Hindlimb muscle (tissue), 1 donor: ENCODE results near the gene GPBAR1. TPM values are rescaled to one million over a fixed set of nuclear protein-coding genes. Genes with fewer than 3 reads are reported as not detected.

Experiments
- DNase-seq: peaks from one replicate; pipeline ENCODE4 v3.0.0-alpha.2; 2013
- polyA plus RNA-seq: library from polyadenylated mRNA; unstranded; fragments of 120-200 nt; gene quantifications from one replicate; pipeline ENCODE4 v1.2.1, GENCODE V29; 2013; ENCODE audit not compliant: insufficient read length

Gene GPBAR1
- polyA plus RNA-seq, 1 donor: 2.0 TPM

DNA sequence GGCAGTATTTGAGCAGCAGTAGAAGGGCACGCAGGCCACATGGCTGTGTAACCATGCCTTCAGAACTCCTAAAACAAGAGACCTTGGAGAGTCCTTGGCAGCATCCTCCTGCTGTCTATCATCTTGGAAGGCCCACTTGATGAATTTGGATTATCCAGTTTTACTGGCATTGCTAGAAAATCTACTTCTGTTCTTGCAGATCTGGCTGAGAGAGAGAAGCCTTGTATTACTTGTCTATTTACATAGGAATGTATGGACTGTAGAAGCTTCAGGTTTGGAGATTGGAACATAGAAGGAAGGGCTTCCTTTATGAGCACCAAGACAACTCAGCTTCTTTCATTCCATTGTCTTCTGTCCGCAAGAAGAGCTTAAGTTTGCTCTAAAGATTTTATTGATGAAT is 16.1 kb upstream of the GPBAR1 start:
- no peak for DNase-seq

DNA sequence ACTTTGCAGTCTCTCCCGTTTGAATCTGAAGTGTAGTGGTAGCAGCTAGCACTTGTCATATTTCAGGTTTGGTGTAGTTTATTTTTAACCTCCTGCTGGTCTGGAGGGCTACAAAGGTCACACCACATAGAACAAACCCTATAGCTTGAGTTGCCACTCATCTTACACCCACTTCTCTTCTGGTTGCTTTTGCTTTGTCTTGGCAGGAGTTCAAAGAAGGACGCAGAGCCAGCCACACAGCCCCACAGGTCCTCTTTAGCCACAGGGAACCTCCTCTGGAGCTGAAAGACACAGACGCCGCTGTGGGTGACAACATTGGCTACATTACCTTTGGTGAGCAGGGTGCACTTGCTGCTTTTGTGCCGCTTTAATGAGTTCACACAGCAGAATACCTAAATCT is 15.6 kb upstream of the GPBAR1 start:
- no peak for DNase-seq

DNA sequence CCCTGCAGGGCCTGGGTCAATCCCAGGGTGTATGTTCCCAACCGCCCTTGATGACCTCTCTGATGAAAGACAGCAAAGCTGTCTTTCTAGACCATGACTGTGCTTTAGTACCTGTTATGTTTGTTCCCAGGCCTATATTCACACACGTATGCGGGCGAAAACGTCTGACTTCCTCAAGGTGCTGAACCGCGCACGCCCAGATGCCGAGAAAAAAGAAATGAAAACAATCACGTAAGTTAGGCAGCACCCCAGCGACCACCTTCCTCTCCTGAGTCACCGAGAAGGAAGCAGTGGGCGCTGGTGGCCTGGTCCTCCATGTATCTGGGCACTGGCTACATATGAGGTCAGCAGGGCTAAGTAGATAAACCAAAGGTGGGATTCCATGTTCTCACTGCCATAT is 11.1 kb upstream of the GPBAR1 start:
- no peak for DNase-seq

GRCh38 chr2:218252509-218253231 is 8.1 kb upstream of the GPBAR1 start:
- no peak for DNase-seq

- no peak for DNase-seq
These were observed 7.6 kb upstream of the GPBAR1 start for GRCh38 chr2:218253232-218253625.

DNA sequence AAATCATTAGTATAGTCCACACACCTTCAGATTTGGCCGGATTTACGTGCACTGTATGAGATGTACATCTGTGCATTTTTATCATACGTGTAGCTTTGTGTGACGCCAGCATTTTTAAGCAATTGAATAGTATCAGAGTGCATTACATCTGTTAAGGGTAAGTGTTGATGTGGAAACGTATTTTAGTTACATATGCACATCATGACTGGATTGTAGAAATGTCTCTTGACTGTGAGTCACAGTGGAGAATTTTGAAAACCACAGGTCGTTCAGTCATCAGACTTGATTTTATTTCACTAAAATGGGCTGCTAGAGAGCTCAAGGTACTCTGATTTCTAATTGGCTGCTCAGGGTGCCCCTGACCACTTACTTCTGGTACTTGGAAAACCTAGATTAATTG is 5.4 kb upstream of the GPBAR1 start:
- DNase-seq: no peak

DNA sequence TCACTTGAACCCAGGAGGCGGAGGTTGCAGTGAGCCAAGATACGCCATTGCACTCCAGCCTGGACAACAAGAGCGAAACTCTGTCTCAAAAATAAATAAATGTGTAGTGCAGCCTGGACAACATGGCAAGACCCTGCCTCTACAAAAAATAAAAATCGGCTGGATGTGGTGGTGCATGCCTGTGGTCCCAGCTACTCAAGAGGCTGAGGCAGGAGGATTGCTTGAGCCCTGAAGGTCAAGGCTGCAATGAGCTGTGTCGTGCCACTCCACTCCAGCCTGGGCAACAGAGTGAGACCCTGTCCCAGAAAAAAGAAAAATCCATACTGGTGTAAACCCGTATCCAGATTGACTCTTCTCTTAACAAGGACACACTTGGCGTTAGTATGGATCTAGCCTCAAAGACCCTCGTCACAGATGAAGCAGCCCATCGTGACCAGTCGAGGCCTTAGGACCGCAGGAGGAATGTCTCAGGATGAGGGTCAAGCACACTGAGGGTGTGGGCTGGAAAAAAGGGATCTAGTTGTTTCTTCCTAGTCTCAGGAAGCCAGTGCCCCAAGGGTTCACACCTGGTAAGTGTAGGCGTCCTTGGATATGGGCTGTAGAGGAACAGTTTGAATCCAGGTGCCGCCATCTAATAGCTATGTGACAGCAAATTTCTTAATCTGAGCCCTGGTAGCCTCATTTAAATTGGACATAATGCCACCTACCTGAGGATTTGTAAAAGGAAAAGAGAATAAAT is 4.0 kb upstream of the GPBAR1 start:
- no peak for DNase-seq

GRCh38 chr2:218257390-218257981 is 3.3 kb upstream of the GPBAR1 start:
- no peak for DNase-seq

DNA sequence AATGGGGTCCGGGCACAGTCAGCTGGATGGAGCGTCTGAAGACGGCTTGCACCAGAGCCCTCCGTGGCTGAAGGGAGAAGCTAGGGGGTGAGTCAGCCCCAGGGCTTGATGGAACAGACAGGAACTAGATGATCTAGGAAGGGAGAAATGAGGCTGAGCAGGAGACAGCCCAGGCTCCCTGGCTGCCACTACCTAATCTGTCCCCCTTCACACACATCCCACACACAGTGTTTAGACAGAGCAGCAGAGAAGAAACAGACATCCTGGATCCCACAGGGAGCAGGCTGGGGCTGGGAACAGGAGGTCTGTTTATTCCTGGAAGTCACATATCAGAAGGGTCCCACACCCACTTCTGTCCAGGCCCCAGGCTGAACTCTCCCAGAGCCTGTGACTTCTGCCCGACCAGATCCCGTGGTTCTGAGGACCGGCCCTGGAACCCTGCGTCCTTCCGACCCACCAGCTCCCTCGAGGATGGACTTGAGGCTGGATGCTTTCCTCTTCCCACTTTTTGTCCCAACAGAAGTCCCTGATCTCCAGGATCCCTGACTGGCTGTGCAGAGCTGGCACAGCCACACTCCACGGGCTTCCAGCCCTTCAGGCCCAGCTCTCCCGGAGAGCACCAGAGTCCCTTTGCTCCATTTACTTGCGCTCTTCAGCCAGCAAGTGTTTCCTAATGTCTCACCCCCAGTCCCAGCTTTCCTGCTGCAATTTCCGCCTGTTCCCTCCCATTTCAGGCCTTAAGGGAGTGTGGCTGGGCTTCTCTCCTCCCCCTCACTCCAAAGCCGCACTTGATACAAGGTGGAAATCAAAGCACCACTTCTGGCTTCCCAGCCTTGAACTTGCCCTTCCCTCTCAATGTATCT is 1.5 kb upstream of the GPBAR1 start:
- DNase-seq: no peak

DNA sequence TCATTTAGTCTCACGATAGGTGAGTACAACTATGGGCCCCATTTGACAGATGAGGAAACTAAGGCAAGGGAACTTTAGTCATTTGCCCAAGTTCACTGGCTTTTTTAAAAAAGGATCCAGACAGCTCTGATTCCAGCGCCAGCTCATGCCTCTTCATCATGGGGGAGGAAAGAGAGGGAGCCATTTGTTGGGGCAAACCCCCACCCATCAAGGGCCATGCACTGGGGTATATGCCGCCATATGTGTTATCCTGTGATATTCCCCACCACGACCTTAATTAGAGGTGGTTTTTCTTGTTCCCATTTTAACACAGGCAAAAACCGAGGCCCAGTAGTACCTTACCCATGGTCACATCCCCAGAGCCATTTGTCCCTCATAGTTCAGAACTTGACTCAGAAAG is 649 bp upstream of the GPBAR1 start:
- no peak for DNase-seq

GRCh38 chr2:218261423-218262236 is 815 bp downstream of the GPBAR1 start:
- no peak for DNase-seq

DNA sequence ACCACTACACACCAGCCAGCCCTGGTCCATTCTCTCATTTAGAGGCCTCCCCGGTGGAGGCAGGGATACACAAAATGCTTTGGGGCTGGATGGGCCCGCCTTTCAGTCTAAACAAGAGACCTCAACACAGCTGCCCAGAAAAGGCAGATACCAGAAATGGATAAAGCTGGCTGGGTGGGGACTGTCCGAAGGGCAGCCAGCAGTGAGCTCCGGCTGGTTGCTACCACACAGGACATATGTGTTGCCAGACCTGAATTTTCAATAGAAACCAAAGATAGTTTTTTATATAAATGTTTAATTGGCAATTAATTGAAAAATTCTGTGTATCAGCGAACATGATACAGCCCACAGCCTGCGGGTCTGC is 1.4 kb downstream of the GPBAR1 start:
- no peak for DNase-seq

GRCh38 chr2:218262631-218263586 is 2.1 kb downstream of the GPBAR1 start:
- DNase-seq: no peak

GRCh38 chr2:218263817-218264641 is 3.2 kb downstream of the GPBAR1 start:
- no peak for DNase-seq

DNA sequence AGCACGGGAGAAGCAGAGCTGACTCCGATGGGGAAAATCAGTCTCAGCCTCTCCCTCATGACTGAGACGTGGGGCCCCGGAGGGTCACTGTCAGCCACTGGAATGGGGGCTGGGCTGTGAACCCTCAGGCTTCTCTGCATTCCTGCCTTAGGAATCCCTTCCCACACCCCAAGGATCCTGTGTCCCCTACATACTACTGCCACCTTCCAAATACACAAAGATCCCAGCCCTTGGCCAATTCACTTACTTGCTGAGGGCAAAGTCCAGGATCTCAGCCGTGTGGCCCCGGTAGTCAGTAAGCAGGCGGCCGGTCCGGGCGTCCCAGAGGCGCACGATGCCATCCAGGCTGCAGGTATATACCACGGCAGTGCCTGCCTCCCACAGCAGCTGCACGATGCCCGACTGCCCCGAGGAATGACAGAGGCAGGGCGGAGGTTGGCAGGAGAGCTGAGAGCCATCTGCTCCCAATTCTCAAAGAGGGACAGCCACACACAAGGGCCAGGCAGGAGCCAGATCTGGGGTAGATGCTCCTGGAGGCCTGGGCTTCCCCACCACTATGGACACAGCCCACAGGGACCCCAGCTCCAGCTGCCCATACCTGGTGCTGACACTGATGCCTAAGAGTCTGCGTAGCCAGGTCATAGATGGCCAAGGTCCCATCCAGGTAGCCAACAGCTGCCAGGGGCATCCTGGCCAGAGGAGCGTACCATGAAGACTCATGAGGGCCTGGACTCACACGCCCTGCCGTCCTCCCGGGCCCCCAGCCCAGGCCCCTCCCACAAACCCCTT is 4.2 kb downstream of the GPBAR1 start:
- DNase-seq: no peak

- no peak for DNase-seq
These were observed 4.8 kb downstream of the GPBAR1 start for GRCh38 chr2:218265626-218266025.

DNA sequence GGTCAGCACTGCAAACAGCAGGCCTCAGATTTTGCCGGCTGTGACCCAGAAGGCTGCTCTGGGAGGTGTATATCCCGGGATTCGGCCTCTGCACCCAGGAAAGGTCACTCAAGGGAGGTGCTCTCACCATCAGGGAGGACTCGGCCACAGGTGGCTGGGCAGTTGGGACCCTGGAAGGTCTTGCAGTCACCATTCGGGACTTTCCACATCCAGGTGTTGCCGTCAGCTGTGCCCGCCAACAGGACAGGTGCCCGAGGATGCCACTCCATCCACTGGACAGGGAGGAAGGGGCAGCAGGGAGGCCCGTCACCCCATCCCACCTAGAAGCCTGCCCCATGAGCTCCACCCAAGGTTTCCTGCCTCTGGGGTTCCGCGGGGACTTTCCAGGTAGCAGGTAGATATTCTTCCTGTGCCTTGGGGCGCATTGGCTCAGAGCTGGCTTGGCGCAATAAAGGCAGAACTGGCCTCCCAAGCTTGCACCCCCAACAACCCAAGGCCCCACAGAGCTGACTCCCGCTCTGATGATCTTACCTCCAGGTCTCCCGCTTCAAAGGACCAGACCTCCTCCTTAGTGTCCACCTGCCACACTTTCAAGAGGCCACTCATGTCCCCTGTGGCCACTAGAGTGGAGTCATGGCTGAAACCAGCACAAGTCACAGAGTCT is 5.6 kb downstream of the GPBAR1 start:
- DNase-seq: no peak

DNA sequence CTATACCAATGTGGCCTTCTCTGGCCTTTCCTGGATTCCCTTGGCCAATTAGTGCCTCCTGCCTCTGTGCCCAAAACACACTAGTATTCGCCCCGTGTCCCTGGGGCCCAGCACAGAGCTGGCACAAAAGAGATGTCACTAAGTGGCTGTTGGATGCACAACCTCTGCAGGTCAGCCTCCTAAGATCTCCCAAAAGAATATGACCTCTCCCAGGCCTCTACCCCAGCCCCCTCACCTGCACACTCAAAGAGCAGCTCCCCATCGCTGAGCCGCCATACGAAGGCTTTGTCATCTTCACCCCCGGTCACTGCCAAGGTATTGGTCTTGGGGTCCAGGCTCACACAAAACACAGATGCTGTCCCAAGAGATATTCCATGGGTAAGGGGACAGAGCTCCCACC is 6.4 kb downstream of the GPBAR1 start:
- no peak for DNase-seq
